Endothelial cell of umbilical vein (primary cell): Measurements from ENCODE around the gene TMEM169.

Experiments used
- MYC ChIP-seq: IDR thresholded peaks from one replicate; pipeline ENCODE4 v1.6.1; 2011; ENCODE audit warnings: mild to moderate bottlenecking, low read depth, low read length
- POLR2A ChIP-seq: IDR thresholded peaks from 2 replicates; pipeline ENCODE4 v1.6.1; 2012; ENCODE audit warnings: low read depth, mild to moderate bottlenecking, control low read depth, low read length
- POLR2AphosphoS5 ChIP-seq: IDR thresholded peaks from 2 replicates; pipeline ENCODE4 v1.6.1; 2012; ENCODE audit warnings: low read depth, mild to moderate bottlenecking, control low read depth, low read length, moderate library complexity; ENCODE audit not compliant: insufficient read depth
- TF ChIP-seq, protein P1 (sequence below): IDR thresholded peaks from 2 replicates; pipeline ENCODE4 v1.6.1; 2011; ENCODE audit not compliant: insufficient read depth, insufficient read length
- TF ChIP-seq, protein P2 (sequence below), 2 donors: IDR thresholded peaks; 1 replicate in 1 of 2; 2 replicates in 1 of 2; pipeline ENCODE4 v1.5.1; 2011; ENCODE audit warnings: low read length in 2 of 2, mild to moderate bottlenecking in 2 of 2, moderate library complexity in 2 of 2, control low read depth in 1 of 2, inconsistent platforms in 1 of 2, low read depth in 1 of 2; ENCODE audit not compliant: insufficient read depth in 1 of 2; ENCODE audit errors: extremely low read depth in 1 of 2

DNA sequence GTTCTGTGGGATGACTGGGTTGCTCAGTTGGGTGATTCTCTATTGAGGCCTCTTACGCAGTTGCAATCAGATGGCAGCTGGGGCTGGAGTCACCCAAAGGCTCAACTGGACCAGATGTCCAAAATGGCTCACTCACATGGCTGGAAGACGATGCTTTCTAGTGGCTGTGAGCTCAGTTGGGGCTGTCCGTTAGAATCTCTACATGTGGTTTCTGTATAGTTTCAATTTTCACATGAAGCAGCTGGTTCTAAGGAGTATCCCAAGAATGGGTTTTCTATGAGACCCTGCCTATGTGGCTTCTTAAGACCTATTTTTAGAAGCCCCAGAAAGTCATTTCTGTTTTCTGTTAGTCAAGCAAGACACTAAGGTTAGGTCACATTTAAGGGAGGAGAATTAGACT, 31.9 kb downstream of the TMEM169 start:
- TF ChIP-seq, protein P1, sequence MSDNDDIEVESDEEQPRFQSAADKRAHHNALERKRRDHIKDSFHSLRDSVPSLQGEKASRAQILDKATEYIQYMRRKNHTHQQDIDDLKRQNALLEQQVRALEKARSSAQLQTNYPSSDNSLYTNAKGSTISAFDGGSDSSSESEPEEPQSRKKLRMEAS: no peak
- TF ChIP-seq POLR2A: no peak
- TF ChIP-seq, protein P2, sequence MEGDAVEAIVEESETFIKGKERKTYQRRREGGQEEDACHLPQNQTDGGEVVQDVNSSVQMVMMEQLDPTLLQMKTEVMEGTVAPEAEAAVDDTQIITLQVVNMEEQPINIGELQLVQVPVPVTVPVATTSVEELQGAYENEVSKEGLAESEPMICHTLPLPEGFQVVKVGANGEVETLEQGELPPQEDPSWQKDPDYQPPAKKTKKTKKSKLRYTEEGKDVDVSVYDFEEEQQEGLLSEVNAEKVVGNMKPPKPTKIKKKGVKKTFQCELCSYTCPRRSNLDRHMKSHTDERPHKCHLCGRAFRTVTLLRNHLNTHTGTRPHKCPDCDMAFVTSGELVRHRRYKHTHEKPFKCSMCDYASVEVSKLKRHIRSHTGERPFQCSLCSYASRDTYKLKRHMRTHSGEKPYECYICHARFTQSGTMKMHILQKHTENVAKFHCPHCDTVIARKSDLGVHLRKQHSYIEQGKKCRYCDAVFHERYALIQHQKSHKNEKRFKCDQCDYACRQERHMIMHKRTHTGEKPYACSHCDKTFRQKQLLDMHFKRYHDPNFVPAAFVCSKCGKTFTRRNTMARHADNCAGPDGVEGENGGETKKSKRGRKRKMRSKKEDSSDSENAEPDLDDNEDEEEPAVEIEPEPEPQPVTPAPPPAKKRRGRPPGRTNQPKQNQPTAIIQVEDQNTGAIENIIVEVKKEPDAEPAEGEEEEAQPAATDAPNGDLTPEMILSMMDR (IDR thresholded peaks at IDR 0.05; ENCODE audit: extremely low read depth in 1 of 2, insufficient read depth in 1 of 2, low read depth in 1 of 2, low read length in 2 of 2): no peak
- no peak for TF ChIP-seq MYC
- TF ChIP-seq POLR2AphosphoS5: no peak
